GM23338 (cell line): ENCODE data around the gene THRB.

Experiments
- CTCF ChIP-seq, 2 experiments: fragments of 200-600 bp in 1 of 2; sonication (generic) in 1 of 2; conservative IDR thresholded peaks; 2 replicates each; pipeline versions ENCODE4 v1.5.1 to v1.6.1; 2016 to 2017; ENCODE audit warnings: antibody characterized with exemption in 2 of 2, low read depth in 2 of 2, mild to moderate bottlenecking in 2 of 2, moderate library complexity in 1 of 2
- EZH2 ChIP-seq: fragments of 200-600 bp; sonication (generic); IDR thresholded peaks from one replicate; pipeline ENCODE4 v1.8.0; 2017; ENCODE audit warnings: antibody characterized with exemption, mild to moderate bottlenecking, low read depth; ENCODE audit not compliant: unreplicated experiment
- EZH2phosphoT487 ChIP-seq: fragments of 200-600 bp; sonication (generic); IDR thresholded peaks from one replicate; pipeline ENCODE4 v1.8.1; 2018; ENCODE audit warnings: antibody characterized with exemption; ENCODE audit not compliant: unreplicated experiment
- ZNF462 ChIP-seq: fragments of 250-450 bp; sonication (Bioruptor Pico); IDR thresholded peaks from 2 replicates; pipeline ENCODE4 v1.5.0; 2020; ENCODE audit warnings: mild to moderate bottlenecking, moderate library complexity

- TF ChIP-seq CTCF (conservative IDR thresholded peaks at IDR 0.05; ENCODE audit: low read depth in 2 of 2), result no peak
- no peak for TF ChIP-seq EZH2phosphoT487
- TF ChIP-seq EZH2, result no peak
- no peak for TF ChIP-seq ZNF462 (CRISPR knock-in tag)
Observed at GRCh38 chr3:24184528-24185176, 310.0 kb downstream of the THRB start.
